Osteocyte (in vitro differentiated cells): Measurements from ENCODE around the gene HERC2. TPM values are rescaled to one million over a fixed set of nuclear protein-coding genes. Genes with fewer than 3 reads are reported as not detected.

ENCODE experiments used
- DNase-seq: peaks from one replicate; pipeline ENCODE4 v3.0.0; 2021; ENCODE audit warnings: mixed read lengths; ENCODE audit not compliant: unreplicated experiment; ENCODE audit errors: extremely low spot score
- H3K27ac Mint-ChIP-seq: one replicate; pipeline ENCODE4 v1.8.0; 2021; ENCODE audit warnings: mild to moderate bottlenecking, mixed read lengths; ENCODE audit not compliant: unreplicated experiment
- H3K27me3 Mint-ChIP-seq: one replicate; pipeline ENCODE4 v1.8.0; 2021; ENCODE audit warnings: mixed read lengths; ENCODE audit not compliant: unreplicated experiment
- H3K36me3 Mint-ChIP-seq: one replicate; pipeline ENCODE4 v1.8.0; 2021; ENCODE audit warnings: mixed read lengths; ENCODE audit not compliant: unreplicated experiment
- H3K4me1 Mint-ChIP-seq: one replicate; pipeline ENCODE4 v1.8.0; 2021; ENCODE audit warnings: mixed read lengths; ENCODE audit not compliant: unreplicated experiment
- H3K4me3 Mint-ChIP-seq: one replicate; pipeline ENCODE4 v1.8.0; 2021; ENCODE audit warnings: mild to moderate bottlenecking, moderate library complexity, mixed read lengths; ENCODE audit not compliant: unreplicated experiment
- H3K9me3 Mint-ChIP-seq: one replicate; pipeline ENCODE4 v1.8.0; 2021; ENCODE audit warnings: mixed read lengths; ENCODE audit not compliant: unreplicated experiment
- CTCF ChIP-seq: fragments of 200-600 bp; sonication (generic); IDR thresholded peaks from 2 replicates; pipeline ENCODE4 v1.5.0; 2021; ENCODE audit warnings: antibody characterized with exemption, mild to moderate bottlenecking, moderate library complexity
- total RNA-seq: library from RNA; stranded (reverse); gene quantifications from 2 replicates; pipeline ENCODE4 v1.2.1, GENCODE V29; 2021

HERC2 gene
- total RNA-seq, 1 donor from 2014 or later = 89.2 TPM

GRCh38 chr15:28112101-28112760 is 209.7 kb downstream of the HERC2 start:
- TF ChIP-seq CTCF = no peak
- Mint-ChIP-seq H3K4me3 (no peak overlapping the region), H3K4me1 (peaks cover 6% of the 10 kb centered on the region), H3K36me3 (peaks cover 35% of the 10 kb centered on the region), H3K27ac (no peak overlapping the region), H3K9me3 (no peaks in the 10 kb centered on the region), H3K27me3 (no peaks in the 10 kb centered on the region)
- peak; percentile 79 for DNase-seq

GRCh38 chr15:28111543-28111942 is 210.4 kb downstream of the HERC2 start:
- Mint-ChIP-seq H3K9me3 (no peaks in the 10 kb centered on the region), H3K4me3 (no peak overlapping the region), H3K27me3 (no peaks in the 10 kb centered on the region), H3K27ac (no peak overlapping the region), H3K36me3 (peaks cover 35% of the 10 kb centered on the region), H3K4me1 (peaks cover 8% of the 10 kb centered on the region)
- peak; percentile 77 for DNase-seq
- TF ChIP-seq CTCF = no peak

- H3K9me3 Mint-ChIP-seq = no peaks in the 10 kb centered on the region
- H3K36me3 Mint-ChIP-seq = peaks cover 30% of the 10 kb centered on the region
- peaks cover 9% of the 10 kb centered on the region for H3K4me1 Mint-ChIP-seq
- no peak for TF ChIP-seq CTCF
- DNase-seq = peak; percentile 57
- H3K27ac Mint-ChIP-seq = no peak overlapping the region
- H3K4me3 Mint-ChIP-seq = no peak overlapping the region
- H3K27me3 Mint-ChIP-seq = no peaks in the 10 kb centered on the region
These were observed 211.5 kb downstream of the HERC2 start for GRCh38 chr15:28110481-28110881.

GRCh38 chr15:28109626-28110455 is 212.1 kb downstream of the HERC2 start:
- Mint-ChIP-seq H3K36me3 (peaks cover 29% of the 10 kb centered on the region), H3K9me3 (no peaks in the 10 kb centered on the region)

More at GRCh38 chr15:28109626-28110455, 212.1 kb downstream of the HERC2 start:
- Mint-ChIP-seq H3K4me1 (peaks cover 8% of the 10 kb centered on the region), H3K4me3 (no peak overlapping the region), H3K27me3 (no peaks in the 10 kb centered on the region), H3K27ac (no peak overlapping the region)
- no peak for TF ChIP-seq CTCF
- peak; percentile 69 for DNase-seq
